Mucosa of descending colon (tissue), 3 donors: ENCODE data around the gene WDR7. TPM values are rescaled to one million over a fixed set of nuclear protein-coding genes. Genes with fewer than 3 reads are reported as not detected.

Experiments used
- ATAC-seq: fragments of 200-7000 bp; cut with Tn5 transposase; one replicate; pipeline ENCODE4 v1.9.1; 2020; ENCODE audit warnings: mild to moderate bottlenecking, moderate library complexity
- DNase-seq, 3 donors: peaks; one replicate each; pipeline ENCODE4 v3.0.0-alpha.2; 2020
- H3K36me3 ChIP-seq: fragments of 200-600 bp; one replicate; pipeline ENCODE4 v1.8.0; 2021; ENCODE audit warnings: low read depth, mild to moderate bottlenecking
- H3K4me1 ChIP-seq: fragments of 200-600 bp; one replicate; pipeline ENCODE4 v1.8.0; 2021; ENCODE audit warnings: low read depth, mild to moderate bottlenecking
- H3K4me3 ChIP-seq: fragments of 200-600 bp; one replicate; pipeline ENCODE4 v1.8.0; 2021; ENCODE audit warnings: mild to moderate bottlenecking
- H3K9me3 ChIP-seq: fragments of 200-600 bp; one replicate; pipeline ENCODE4 v1.8.0; 2021; ENCODE audit warnings: mild to moderate bottlenecking
- intact Hi-C, 2 donors: fragments of 100-400 bp; cut with DNase I in 1 of 2; cut with micrococcal nuclease in 1 of 2; formaldehyde crosslinking; loops; one replicate each; pipeline versions ENCODE4 v1.11.0 to v1.11.1; 2022; cut with DNase I, micrococcal nuclease
- total RNA-seq, 3 donors: library from RNA; stranded (reverse); fragmentation: NEBNext Ultra II Directional in 2 of 3; extraction: Animal tissue kit (Norgen Biotek cat#: 25700) in 2 of 3; gene quantifications; one replicate each; pipeline versions ENCODE4 v1.2.1 to v1.2.4, GENCODE V29; 2021 to 2023
- TF ChIP-seq, protein P1 (sequence below): fragments of 200-600 bp; IDR thresholded peaks from one replicate; pipeline ENCODE4 v1.8.0; 2022; ENCODE audit warnings: antibody characterized with exemption, mild to moderate bottlenecking
- donor health status: DM: no; HTN: no; CAD: no; lungs with moderate emphysema.
- donor health status: DM: no; HTN: no; CAD: no.
- donor health status: DM: no; HTN: yes; CAD: no.

The WDR7 gene
- total RNA-seq, 3 donors from 2014 or later: 28.4 to 38.8 (median 29.3) TPM

DNA sequence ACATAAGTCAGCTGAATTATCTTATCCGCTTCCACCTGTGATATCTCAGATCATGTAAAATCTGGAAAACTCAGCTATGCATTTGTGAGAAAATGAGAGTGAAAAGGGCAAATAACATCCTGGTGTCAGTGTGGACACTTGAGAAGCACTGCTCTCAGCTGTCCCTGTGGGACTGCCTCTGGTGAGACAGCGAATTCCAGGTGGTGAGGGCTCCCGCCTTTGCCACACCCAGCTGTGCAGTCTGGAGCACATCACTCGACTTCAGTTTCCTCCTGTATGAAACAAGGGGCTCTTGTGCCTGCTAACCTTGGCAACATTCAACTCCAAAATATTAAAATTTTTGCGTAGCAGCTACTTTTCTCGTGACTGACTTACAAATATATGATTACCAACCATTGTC lies 300.9 kb downstream of the WDR7 start:
- peak; percentile 34 for ATAC-seq
- no peaks in the 10 kb centered on the region for H3K36me3 ChIP-seq
- H3K9me3 ChIP-seq: no peaks in the 10 kb centered on the region
- no peak overlapping the region for H3K4me3 ChIP-seq
- H3K4me1 ChIP-seq: no peaks in the 10 kb centered on the region
- intact Hi-C loops: no loop called here
- DNase-seq: no peak
- TF ChIP-seq, protein P1, sequence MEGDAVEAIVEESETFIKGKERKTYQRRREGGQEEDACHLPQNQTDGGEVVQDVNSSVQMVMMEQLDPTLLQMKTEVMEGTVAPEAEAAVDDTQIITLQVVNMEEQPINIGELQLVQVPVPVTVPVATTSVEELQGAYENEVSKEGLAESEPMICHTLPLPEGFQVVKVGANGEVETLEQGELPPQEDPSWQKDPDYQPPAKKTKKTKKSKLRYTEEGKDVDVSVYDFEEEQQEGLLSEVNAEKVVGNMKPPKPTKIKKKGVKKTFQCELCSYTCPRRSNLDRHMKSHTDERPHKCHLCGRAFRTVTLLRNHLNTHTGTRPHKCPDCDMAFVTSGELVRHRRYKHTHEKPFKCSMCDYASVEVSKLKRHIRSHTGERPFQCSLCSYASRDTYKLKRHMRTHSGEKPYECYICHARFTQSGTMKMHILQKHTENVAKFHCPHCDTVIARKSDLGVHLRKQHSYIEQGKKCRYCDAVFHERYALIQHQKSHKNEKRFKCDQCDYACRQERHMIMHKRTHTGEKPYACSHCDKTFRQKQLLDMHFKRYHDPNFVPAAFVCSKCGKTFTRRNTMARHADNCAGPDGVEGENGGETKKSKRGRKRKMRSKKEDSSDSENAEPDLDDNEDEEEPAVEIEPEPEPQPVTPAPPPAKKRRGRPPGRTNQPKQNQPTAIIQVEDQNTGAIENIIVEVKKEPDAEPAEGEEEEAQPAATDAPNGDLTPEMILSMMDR: no peak

DNA sequence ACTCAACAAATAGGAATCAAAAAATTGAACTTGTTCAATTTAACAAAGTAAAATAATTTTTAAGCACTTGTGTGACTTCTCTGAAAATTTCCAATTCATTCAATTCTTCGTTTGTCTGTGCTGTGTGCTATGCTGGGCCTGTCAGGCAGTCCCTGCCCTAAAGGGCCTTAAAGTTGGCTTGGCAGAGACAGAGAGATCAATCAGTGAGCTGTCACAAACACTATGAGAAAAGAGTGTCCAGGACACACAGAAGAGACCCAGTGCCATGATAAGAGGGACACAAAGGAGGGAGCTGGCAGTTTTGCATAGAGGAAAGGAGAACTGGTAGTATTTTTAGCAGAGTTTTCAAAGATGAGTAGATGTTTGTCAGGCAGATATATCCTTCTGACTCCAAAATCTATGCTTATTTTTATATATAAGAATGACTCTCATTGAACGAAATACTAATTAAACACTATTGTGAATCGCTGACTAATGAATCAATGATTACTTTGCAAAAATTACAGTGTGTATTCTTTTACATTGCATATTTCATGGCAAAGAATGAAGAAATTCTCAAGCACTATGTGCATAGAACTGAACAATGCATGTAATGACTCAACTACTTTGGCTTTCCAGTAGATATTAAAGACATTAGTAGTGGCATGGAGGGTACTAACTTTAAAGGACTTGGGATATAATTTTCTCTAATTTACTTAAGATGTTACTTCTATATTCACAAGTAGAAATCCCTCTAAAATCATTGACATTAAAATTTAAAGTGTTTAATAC lies 302.5 kb downstream of the WDR7 start:
- DNase-seq: no peak
- H3K9me3 ChIP-seq: no peaks in the 10 kb centered on the region
- intact Hi-C loops: no loop called here
- H3K36me3 ChIP-seq: no peaks in the 10 kb centered on the region
- no peak overlapping the region for H3K4me3 ChIP-seq
- TF ChIP-seq, protein P1: no peak
- ATAC-seq: no peak
- no peaks in the 10 kb centered on the region for H3K4me1 ChIP-seq

DNA sequence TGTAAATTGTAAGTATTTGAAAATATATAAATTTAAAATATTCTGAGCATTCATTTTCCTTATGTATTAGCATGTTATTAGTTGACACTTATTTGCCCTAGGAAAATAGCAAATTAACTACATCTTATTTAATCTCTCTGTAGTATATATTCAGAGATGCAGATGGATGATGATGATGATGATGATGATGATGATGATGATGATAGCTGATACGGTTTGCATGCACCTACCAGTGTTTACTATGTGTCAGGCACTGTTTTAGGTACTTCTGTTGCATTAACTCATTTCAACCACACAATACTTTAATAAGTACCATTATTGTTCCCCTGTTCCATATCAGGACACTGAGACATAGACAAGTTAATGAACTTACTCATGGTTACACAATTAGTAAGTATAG lies 304.3 kb downstream of the WDR7 start:
- no peak for ATAC-seq
- intact Hi-C loops: no loop called here

GRCh38 chr18:56959120-56959519 lies 308.0 kb downstream of the WDR7 start:
- intact Hi-C loops: no loop called here
- no peaks in the 10 kb centered on the region for H3K36me3 ChIP-seq
- ATAC-seq (no peak), DNase-seq (no peak)
- no peaks in the 10 kb centered on the region for H3K9me3 ChIP-seq
- H3K4me3 ChIP-seq: no peak overlapping the region
- no peaks in the 10 kb centered on the region for H3K4me1 ChIP-seq
- TF ChIP-seq, protein P1: no peak

More for the DNA sequence above, 304.3 kb downstream of the WDR7 start:
- Histone ChIP-seq H3K9me3 (no peaks in the 10 kb centered on the region), H3K4me3 (no peak overlapping the region), H3K4me1 (no peaks in the 10 kb centered on the region), H3K36me3 (no peaks in the 10 kb centered on the region)
- no peak for DNase-seq
- TF ChIP-seq, protein P1: no peak

- TF ChIP-seq, protein P1: no peak
- Histone ChIP-seq H3K9me3 (no peaks in the 10 kb centered on the region), H3K36me3 (no peaks in the 10 kb centered on the region), H3K4me1 (no peaks in the 10 kb centered on the region), H3K4me3 (no peak overlapping the region)
- intact Hi-C loops: no loop called here
- DNase-seq (no peak), ATAC-seq (no peak)
Observed at GRCh38 chr18:56962322-56962721, 311.2 kb downstream of the WDR7 start.

DNA sequence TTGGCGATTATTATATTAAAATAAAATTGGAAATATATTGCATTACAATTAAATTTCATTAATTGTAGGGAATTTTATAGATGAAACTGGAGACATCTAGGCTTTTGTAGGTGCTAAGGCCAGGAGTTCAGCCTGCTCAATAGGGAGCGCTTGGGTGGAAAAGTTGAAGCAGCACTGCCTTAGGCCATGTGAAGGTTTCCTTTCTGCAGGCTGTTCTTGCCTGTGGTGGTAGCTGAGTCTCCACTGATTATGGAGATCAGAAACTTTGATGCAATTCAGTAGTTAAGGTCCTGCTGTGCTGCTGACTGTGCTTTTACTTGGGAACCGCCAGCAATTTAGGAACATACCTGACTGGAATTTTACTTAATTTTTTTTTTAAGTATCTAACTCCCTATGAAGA lies 315.9 kb downstream of the WDR7 start:
- no peaks in the 10 kb centered on the region for H3K9me3 ChIP-seq
- intact Hi-C loops: no loop called here
- no peaks in the 10 kb centered on the region for H3K4me1 ChIP-seq
- DNase-seq (no peak), ATAC-seq (no peak)
- no peak overlapping the region for H3K4me3 ChIP-seq
- H3K36me3 ChIP-seq: no peaks in the 10 kb centered on the region
- TF ChIP-seq, protein P1: no peak
